GM21447 (cell line): ENCODE measurements around the gene CCL1.

ENCODE experiments used
- ATAC-seq: cut with Tn5 transposase; IDR thresholded peaks from one replicate; pipeline ENCODE4 v1.9.1; 2021; ENCODE audit not compliant: unreplicated experiment

Gene CCL1, protein sequence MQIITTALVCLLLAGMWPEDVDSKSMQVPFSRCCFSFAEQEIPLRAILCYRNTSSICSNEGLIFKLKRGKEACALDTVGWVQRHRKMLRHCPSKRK

DNA sequence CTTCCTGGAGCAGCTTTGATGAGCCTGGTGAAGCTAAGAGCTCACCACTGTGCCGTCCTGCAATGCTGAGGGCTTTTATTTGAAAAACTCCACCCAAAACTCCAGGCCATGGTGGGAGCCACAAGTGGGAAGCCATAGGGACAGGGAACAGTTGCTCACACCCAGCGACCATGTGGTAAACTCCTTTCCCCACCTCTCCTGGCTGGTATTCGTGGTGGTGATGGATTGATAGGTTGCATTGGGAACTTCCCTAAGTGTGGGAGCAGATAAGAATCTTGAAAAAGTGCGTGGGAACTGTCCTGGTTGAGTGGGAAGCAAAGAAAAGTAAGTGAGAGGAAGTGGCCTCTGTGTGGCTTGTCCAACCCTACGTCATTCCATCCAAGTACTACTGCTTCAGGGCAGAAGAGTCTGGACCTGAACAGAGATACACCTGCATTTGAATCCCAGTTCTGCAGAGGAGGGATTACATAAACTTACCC, at the start of gene CCL1:
Gene CCL1, minus strand, starts transcription at position 51 of the 479 bp plus-strand sequence. CDS start 72 bp downstream, outside the sequence.
- no peak for ATAC-seq

DNA sequence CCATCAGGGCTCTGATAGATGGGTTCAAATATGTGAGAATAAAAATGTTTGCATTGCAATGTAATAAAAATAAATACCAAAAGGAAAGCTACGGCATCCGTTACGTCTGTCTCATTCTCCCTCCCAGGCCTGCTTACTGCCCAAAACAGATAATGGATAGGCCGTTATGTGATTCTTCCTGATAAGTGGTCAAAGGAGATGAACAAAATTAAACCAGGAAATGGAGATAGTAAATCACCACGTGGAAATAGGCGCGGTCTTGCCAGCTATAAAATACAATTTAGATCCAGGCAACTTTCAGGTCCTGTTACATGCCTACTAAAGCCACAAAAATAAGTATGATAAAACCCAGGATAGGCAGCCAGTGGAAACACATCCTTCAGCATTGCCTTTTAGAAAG, 49.5 kb upstream of the CCL1 start:
- no peak for ATAC-seq

DNA sequence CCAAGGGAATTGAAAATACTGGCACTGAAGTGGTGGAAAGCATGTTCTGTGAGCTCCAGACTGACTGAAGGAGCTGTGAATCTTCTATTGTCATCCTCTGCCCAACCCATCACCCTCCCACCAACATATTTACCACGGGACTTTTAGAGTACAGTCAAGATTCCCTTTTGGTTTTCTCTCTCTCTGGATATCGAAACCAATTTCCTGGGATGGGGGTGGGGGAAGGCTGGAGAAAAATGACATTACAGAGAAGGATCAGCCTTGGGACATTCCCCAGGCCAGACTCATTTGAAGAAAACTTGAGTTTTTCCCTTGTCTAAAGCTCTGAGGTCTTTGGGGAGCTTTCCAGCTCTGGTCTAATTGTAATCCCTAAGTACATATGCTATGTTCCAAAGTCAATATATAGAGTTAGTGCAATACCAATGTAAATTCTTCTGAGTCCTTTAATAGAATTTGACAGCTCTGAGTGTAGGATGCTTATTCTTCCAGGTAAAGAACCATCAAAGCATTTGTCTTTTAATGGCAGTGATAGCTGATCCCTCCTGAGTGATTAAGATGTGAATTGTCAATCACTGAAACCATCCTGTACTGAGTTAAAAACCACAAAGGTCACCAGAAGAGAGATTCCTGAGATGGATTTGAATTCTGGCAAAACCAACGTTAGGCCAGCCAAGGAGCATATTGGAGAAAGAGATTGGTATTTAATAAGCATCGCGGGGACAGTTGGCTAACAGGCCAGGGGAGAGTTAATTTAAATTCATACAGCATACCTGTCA, 48.8 kb upstream of the CCL1 start:
- ATAC-seq, result no peak

DNA sequence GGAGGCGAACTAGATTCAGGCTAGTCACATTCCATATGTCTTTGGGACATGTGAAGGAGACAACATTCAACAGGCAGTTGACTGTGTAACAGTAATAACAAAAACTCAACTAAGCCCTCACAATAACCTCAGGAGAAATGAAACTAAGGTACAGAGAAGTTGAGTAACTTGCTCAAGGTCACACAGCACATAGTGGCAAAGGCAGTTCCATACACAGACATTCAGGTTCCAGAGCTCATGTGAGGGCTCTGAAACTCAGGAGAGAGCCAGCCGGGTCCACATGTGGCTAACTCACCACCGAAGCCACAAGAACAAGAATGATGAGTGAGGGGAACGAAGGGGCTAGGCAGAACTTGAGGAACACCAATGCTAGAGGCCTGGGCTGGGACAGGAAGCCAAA, 46.3 kb upstream of the CCL1 start:
- ATAC-seq, result no peak

DNA sequence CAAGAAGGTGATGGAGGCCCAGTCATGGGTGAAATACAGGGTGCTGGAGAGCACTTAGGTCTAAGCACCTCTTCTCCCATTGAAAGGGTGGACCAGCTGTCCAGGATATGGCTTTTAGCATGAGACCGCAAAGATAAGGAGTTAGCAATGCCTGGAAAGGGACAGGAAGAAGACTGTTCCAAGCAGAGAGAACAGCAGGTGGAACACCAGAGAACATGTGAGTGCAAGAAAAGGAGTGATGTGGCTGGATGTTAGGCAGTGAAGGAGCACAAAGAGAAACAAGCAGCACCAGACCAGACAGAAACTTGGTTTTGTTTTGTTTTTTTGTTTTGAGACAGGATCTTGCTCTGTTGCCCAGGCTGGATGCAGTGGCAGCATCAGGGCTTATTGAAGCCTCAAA, 45.4 kb upstream of the CCL1 start:
- ATAC-seq, result no peak

DNA sequence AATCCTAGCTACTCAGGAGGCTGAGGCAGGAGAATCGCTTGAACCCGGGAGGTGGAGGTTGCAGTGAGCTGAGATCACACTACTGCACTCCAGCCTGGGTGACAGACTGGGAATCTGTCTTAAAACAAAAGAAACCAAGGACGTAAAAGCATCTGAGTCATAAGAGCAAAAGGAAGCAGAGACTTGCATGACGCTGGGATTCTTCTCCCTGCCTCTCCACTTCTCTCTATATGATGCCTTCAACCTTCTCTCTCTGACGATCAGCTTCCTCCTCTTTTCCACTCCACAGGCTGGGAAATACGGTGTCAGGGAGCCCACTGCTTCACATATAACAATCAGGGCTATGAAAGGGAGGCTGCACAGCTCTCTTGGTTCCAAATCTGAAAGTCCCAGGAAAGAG, 43.2 kb upstream of the CCL1 start:
- no peak for ATAC-seq

DNA sequence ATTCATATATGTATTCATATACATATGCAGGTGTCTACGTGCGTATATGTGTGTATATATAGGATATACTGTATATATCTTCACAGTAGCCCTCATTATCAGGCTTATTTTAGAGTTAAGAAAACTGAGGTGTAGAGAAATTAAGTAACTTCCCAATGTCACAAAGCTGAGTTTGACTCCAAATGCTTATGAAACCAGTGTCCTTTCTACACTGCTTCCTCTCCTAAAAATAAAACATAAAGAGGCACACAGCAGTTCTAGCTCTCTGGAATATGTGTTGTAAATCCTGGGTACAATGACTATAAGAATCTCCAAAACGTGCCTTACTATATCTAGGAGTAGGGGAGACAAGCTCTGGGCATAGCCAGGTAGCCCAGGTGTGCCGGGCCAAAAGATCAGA, 40.0 kb upstream of the CCL1 start:
- ATAC-seq, result no peak

DNA sequence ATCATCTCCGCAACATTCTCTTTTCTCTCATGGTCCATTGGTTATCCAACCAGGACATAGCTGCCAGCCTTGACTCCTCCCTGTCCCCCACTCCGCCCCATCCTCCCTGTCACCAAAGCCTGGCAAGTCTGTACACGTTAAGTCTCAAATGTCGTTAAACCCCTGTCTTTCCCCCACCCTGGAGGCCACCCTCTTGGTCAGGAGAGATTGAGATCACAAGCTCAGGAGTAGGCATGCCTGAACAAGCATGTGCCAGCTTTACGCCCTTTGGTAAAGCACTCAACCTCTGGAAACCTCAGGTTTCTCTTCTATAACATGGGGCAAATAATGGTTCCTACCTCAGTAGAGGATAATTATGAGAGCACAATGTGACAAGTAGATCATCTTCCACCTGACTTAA, 38.1 kb upstream of the CCL1 start:
- ATAC-seq, result no peak

DNA sequence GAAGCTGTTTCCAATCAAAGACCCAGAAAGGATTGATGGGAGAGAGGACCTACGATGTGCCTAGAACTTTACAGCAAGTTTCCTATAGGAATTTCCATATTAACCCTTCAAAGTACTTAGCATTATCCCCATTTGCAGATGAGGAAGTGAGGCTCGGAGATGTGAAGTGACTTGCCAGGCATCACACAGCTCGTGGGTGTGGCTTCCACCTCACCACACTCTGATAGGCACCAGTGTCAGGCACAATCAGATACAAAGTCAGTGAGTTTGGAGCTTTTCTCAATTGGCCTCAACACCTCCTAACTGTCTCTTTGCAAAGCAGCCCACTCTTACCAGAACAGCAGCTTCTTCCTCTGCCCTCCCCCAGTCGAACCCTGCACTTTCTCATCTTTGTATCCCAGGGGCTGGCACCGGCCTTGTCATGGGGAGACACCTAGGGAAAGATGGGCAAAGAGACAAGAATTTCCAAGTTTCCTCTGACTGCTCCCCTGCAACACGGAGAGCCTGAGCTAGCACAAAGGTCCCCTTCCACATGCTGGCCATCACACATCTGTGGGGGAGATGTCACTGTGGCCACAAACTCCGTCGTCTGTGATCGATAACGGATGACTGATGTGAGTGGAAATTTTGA, 37.4 kb upstream of the CCL1 start:
- no peak for ATAC-seq

DNA sequence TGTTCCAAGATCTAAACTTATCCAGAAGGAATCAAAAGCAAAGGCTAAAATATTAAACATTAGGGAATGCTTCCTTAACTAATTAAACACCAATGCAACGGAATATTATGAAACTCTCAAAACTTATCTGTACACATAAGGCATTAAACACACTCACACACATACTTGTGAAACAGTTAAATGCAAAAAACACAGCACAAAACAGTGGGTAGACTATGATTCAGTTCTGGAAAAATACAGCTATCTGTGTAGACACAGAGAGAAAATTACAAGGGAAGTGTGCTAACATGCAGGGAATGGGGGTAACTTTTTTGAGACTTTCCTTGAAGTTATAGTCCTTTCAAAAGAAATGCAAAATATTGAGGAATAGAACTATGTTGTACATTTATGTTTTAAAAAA, 36.7 kb upstream of the CCL1 start:
- no peak for ATAC-seq

DNA sequence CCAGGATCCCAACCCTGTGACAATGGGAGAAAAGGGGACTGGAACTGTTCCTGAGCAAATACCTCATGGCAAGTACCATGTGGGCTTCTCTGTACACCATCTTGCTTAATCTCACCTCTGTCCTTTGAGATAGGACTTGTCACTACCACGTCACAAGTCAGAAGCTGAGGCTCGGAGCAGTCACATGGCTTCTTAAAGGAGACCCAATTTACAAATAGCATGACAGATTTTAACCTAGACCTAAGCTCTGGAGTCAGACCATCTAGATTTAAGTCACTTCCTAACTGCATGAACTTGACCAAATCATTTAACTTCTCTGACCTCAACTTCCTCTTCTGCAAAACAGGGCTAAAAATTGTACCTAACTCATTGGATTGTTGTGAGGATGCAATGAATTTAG, 36.0 kb upstream of the CCL1 start:
- no peak for ATAC-seq

DNA sequence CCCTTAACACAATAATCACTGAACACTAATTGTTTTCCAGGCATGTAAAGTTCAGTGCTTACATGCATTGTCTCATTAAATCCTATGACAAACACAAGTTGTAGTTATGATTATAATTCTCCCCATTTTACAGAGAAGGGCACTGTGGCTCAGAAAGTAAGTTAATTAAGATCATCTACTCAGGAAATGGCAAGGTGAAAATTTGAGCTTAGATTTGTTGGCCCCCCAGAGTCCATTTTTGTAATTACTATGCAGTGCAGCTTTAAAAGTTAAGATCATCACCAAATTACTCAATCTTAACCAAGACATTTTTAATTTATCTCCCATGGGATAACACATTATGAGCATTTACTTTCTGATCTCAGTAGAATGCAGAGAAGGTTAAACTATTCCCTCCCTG, 34.2 kb upstream of the CCL1 start:
- ATAC-seq, result no peak

DNA sequence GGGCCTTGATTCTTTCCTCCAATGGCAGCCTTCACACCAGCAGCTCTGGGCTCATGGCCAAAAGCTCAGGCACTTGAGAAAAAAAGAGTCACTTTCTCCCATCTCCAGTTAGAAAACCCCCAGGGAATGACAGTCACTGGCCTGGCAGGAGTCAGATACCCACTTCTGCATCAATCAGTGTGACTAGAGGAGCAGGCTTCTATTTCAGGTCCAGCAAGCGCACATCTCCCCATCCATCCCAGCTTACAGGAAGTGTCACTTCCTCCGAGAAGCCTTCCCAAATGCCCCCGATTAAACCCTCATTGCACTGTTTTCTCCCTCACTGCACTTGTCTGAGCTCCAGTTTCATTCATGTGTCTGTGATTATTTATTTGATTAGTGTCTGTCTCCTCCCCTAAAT, 30.4 kb upstream of the CCL1 start:
- no peak for ATAC-seq

DNA sequence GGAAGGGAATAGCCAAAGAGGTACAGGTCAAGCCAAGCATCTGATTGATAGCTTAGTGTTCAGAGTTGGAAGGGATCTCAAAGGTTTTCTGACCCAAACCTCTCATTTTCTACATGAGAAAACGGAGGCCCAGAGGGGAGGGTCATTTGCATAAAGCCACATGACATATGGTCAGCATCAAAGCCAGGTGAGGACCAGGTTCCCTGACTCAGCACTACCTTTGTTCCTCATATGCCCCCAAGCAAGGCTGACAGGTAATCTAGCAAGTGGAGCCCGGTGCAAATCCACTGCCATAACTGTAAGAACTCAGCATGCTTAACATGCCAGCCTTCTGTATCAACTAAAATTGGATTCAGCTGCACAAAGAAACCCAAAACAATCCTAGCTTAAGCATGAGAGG, 28.2 kb upstream of the CCL1 start:
- no peak for ATAC-seq

DNA sequence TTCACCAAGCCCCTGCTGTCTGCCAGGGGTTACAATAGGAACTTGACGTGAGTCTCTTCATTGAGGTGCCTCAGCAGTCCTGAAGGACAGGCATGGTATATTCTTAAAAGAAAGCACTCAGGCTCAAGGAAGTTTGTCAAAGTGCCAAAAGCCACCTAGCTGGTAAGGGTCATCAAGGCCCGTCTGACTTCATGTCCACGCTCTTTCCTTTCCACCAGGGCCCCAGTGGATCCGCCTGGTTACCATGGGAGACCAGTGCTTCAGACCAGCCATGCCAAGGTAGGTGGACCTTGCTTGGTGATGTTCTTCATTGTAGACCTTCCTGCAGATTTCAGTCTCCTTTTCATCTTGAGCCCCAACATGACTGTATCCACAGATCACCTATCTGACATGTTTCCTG, 27.6 kb upstream of the CCL1 start:
- ATAC-seq, result no peak

DNA sequence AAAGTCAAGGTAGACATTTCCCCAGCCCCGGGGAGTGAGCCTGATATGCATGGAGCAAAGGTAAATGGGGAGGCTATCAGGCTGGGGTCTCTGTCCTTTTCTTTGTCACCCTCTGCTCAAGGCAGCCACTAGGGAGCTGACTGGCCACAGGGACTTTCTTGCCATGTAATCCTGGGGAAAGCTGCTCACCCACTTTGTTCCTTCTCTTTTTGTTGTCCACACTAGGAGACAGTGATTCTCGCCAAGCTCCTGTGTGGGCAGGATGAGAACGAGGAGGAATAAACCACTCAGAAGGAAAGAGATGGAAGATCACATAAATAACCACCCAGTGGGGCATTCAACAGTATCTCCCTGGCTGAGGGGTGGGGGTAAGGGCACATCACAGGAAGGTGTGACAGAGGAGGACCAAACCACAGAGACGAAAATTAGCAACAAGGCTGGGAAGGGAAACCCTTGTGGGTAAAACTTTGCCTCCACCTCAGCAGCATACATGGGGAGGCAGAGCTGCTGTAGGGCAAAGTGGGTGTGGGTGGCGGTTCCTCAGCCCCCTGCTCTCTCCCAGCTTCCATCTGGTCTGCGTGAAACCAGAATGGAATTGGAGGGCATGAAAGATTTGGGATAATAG, 26.2 kb upstream of the CCL1 start:
- ATAC-seq, result no peak

DNA sequence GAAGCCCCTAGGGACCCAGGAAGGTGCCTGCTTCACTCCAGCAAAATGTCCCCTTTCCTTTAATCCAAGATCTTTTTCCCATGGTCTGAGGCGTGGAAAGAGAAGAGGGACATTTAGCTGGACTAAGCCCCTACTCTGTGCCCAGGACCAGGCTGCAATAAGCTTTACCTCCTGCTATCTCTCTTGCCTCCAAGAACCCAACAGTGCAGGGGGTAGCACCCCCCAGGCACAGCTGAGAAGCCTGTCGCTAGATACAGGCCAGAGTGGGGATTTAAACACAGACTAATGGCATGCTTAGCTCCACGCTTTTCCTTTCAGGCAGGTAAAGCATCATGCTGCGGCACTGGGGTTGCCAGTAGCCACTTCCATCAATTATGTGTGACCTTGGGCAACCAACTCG, 24.5 kb upstream of the CCL1 start:
- no peak for ATAC-seq

DNA sequence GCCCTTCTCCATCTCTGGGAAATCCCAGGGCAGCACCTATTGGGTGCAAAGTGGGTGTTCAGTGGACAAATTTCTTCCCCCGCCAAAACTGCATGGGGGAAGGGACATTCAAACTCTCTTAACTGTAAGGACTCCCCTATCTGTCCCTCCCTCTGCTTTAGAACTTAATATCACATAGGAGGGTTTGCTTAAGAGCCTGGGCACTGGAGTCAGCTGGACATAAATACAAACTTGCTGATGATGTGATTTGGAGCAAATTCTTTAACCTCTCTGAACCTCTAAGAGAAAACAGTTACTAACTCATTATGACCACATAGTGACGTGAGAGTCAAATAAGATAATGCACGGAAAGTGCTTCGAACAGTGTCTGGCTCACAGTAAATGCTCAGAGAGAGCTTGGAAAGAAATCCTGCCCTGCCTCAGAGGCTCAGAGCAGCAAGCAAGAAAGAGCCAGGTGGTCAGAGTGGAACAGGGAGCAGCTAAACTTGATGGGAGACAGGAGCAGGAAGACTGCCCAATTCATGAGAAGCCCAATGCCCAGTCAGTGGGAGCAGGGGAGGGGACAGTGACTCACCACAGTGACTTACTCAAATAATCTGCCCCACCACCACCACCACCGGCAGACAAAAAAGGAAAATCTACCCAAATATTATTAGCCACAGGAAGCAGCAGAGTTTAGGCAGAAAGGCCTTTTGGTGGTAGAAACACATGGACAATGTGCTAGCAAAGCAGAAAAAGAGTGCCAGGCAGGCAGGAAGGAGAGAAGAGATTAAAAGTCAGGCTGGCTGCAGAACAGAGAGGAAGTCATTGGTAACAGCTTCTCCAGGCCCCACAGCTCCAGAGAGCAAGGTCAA, 23.9 kb upstream of the CCL1 start:
- ATAC-seq, result no peak

DNA sequence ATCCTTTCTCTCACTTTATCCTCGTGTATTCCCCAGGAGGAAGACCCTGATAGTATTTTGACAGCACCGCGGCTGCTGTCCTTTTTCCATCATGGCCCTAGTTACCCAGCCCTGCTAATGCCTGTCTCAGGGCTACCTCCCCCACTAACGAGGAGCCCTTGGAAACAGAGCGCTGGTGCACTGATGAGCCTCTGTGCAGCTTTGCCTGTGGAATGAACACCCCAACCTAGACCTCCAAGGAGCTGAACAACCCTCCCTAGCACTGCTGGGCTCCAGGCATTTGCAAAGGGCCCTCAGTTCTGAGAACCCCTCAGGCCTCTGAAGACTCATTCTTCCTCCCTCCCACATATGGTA, 23.3 kb upstream of the CCL1 start:
- ATAC-seq, result no peak

DNA sequence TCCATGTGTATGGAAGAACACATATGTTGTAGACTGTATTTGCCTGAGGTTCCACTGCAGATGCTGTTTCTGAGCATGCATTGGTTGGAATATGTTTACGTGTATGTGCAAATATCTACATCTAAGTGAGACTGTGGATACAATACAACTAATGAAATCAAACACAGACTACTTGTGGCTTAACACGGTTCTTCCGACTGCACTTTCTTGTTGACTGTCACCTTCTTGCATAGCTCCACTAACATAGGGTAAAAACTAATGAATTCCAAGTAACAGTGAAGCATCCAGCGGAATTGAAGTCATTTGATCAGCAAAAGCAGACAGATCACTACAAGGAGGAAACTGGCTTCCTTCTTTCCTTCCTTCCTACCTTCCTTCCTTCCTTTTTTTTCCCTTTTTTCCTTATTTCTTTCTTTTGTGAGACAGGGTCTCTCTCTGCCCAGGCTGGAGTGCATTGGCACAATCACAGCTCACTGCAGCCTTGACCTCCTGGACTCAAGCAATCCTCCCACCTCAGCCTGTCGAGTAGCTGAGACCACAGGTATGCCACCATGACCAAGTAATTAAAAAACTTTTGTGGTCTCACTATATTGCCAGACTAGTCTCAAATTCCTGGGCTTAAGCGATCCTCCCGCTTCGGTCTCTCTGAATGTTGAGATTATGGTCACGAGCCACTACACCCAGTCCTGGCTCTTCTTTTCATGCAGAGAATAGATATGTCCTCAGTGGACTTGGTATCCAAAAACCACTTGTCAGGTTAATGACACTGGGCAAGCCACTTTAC, 22.0 kb upstream of the CCL1 start:
- ATAC-seq, result no peak
